Epithelial cell of prostate (primary cell): Measurements from ENCODE around the gene KANK2.
"Not testable (repeated sequence)": the region's sequence is repeated elsewhere in the genome, so short reads cannot be mapped to it uniquely, and the experiment has no call there.

Experiments
- DNase-seq: peaks from one replicate; pipeline ENCODE4 v3.0.0-alpha.2; 2011; ENCODE audit warnings: low read depth, low spot score
- H3K27ac ChIP-seq: fragments of 450-650 bp; 2 replicates; pipeline ENCODE4 v1.5.1; 2017; ENCODE audit warnings: mild to moderate bottlenecking

Gene KANK2

GRCh38 chr19:11151181-11151580 is 46.2 kb downstream of the KANK2 start:
- H3K27ac ChIP-seq: no peak overlapping the region
- DNase-seq: no peak

GRCh38 chr19:11148001-11148400 is 49.3 kb downstream of the KANK2 start:
- H3K27ac ChIP-seq: no peak overlapping the region
- no peak for DNase-seq

GRCh38 chr19:11145536-11145924 is 51.8 kb downstream of the KANK2 start:
- no peak for DNase-seq
- no peak overlapping the region for H3K27ac ChIP-seq

GRCh38 chr19:11142528-11143171 is 54.7 kb downstream of the KANK2 start:
- peak overlapping the region; percentile 83 for H3K27ac ChIP-seq
- DNase-seq: no peak

- no peak for DNase-seq
- peak overlapping the region; percentile 83 for H3K27ac ChIP-seq
Observed at GRCh38 chr19:11141937-11142527, 55.3 kb downstream of the KANK2 start.

GRCh38 chr19:11140896-11141295 is 56.4 kb downstream of the KANK2 start:
- no peak overlapping the region for H3K27ac ChIP-seq
- no peak for DNase-seq

- DNase-seq, H3K27ac ChIP-seq: not testable (repeated sequence)
Observed at GRCh38 chr19:11140023-11140538, 57.3 kb downstream of the KANK2 start.

GRCh38 chr19:11138601-11139300 is 58.6 kb downstream of the KANK2 start:
- H3K27ac ChIP-seq: peak overlapping the region; percentile 73
- DNase-seq: no peak

- peak overlapping the region; percentile 73 for H3K27ac ChIP-seq
- DNase-seq: no peak
Observed at GRCh38 chr19:11137542-11138384, 59.6 kb downstream of the KANK2 start.

- peak overlapping the region; percentile 1 for H3K27ac ChIP-seq
- no peak for DNase-seq
Observed at GRCh38 chr19:11136400-11137101, 60.8 kb downstream of the KANK2 start.

- no peak for DNase-seq
- no peak overlapping the region for H3K27ac ChIP-seq
Observed at GRCh38 chr19:11131471-11131870, 65.9 kb downstream of the KANK2 start.

- peak overlapping the region; percentile 6 for H3K27ac ChIP-seq
- DNase-seq: no peak
Observed at GRCh38 chr19:11130824-11131455, 66.4 kb downstream of the KANK2 start.

GRCh38 chr19:11127905-11128304 is 69.4 kb downstream of the KANK2 start:
- DNase-seq: no peak

GRCh38 chr19:11125994-11126685 is 71.2 kb downstream of the KANK2 start:
- no peak overlapping the region for H3K27ac ChIP-seq
- no peak for DNase-seq

More at GRCh38 chr19:11127905-11128304, 69.4 kb downstream of the KANK2 start:
- no peak overlapping the region for H3K27ac ChIP-seq

GRCh38 chr19:11124157-11124556 is 73.2 kb downstream of the KANK2 start:
- not testable (repeated sequence) for H3K27ac ChIP-seq, DNase-seq

GRCh38 chr19:11123114-11123513 is 74.2 kb downstream of the KANK2 start:
- no peak overlapping the region for H3K27ac ChIP-seq
- no peak for DNase-seq

GRCh38 chr19:11121963-11122362 is 75.4 kb downstream of the KANK2 start:
- H3K27ac ChIP-seq, DNase-seq: not testable (repeated sequence)

GRCh38 chr19:11116507-11116906 is 80.8 kb downstream of the KANK2 start:
- no peak overlapping the region for H3K27ac ChIP-seq
- no peak for DNase-seq
